D341Med (cell line): Measurements from ENCODE around the gene NR0B1.

Experiments
- DNase-seq: peaks from one replicate; pipeline ENCODE4 v3.0.0; 2012; ENCODE audit warnings: low spot score

Gene NR0B1

DNA sequence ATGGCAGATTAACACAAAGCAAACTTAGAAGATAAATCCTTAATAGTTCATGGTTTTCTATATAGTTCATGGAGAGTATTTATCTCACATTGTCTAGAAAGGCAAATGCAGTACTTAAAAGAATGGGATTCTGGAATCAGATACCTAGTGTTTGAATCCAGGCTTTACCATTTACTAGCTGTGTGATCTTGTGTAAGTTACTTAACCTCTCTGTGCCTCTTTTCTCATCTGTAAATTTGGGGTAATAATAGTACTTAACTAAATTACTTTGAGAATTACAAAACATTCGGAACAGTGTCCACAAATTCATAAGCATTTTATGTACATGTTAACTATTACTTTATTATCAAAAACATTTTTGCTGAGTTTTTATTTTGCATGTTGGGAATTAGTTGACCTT lies 46.4 kb downstream of the NR0B1 start:
- no peak for DNase-seq

DNA sequence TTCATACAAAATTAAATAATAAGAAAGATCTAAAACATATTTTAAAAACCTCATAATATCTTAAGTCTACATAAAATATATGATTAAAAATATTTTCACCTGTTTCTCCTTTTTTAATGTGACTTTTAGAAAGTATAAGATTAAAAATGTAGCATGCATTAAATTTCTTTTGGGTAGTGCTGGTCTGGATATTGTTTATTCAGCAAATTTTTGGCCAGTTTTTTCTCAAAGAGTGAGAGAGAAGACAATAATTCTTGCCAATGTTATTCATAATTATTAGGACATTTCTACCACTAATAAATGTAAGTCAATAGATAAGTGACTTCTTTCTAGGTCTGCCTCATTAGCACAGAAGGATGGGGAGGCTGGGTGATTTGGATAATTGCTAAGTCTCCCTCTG lies 48.2 kb downstream of the NR0B1 start:
- no peak for DNase-seq

DNA sequence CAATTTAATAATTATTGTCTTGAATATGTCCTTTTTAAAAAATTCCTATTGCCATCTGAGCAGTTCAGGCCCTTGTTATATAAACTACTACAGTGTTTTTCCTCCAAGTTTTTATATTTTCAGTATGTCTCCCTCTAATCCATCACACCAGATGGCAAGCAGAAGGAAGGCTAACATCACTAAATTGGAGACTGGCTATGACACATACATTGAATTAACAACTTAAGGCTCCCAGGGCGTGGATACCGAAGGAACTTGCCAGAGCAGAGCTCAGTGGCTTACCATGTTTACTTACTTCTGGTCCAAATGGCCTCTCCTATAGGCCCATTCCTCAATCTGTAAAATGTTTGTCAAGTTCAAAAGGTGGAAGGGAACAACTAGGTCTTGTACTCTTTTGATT lies 49.3 kb downstream of the NR0B1 start:
- DNase-seq: no peak
